H9 (cell line): ENCODE measurements around the gene C20orf202. TPM values are rescaled to one million over a fixed set of nuclear protein-coding genes. Genes with fewer than 3 reads are reported as not detected.

Source experiments
- DNase-seq: peaks from one replicate; pipeline ENCODE4 v3.0.0-alpha.2; 2017
- H2AFZ ChIP-seq: one replicate; pipeline ENCODE4 v1.6.1; 2013; ENCODE audit warnings: mild to moderate bottlenecking, low read length, control low read depth, moderate library complexity
- H2AK5ac ChIP-seq: 2 replicates; pipeline ENCODE4 v1.6.1; 2013; ENCODE audit warnings: low read length, control low read depth, mixed read lengths; ENCODE audit not compliant: insufficient read length
- H2BK120ac ChIP-seq: one replicate; pipeline ENCODE4 v1.6.1; 2013; ENCODE audit warnings: low read depth, mild to moderate bottlenecking, low read length, control low read depth, inconsistent platforms; ENCODE audit not compliant: poor library complexity, severe bottlenecking
- H2BK12ac ChIP-seq: 2 replicates; pipeline ENCODE4 v1.6.1; 2013; ENCODE audit warnings: low read length, control low read depth, mixed read lengths, low read depth; ENCODE audit not compliant: insufficient read length
- H2BK15ac ChIP-seq: 2 replicates; pipeline ENCODE4 v1.6.1; 2013; ENCODE audit warnings: low read depth, low read length, control low read depth
- H2BK20ac ChIP-seq: one replicate; pipeline ENCODE4 v1.6.1; 2013; ENCODE audit warnings: low read depth, mild to moderate bottlenecking, low read length, control low read depth, inconsistent platforms; ENCODE audit not compliant: poor library complexity, severe bottlenecking
- H2BK5ac ChIP-seq: 2 replicates; pipeline ENCODE4 v1.6.1; 2013; ENCODE audit warnings: low read length, control low read depth, mixed read lengths; ENCODE audit not compliant: insufficient read length
- H3K14ac ChIP-seq: 2 replicates; pipeline ENCODE4 v1.6.1; 2013; ENCODE audit warnings: low read length, control low read depth; ENCODE audit not compliant: insufficient read depth
- H3K18ac ChIP-seq: 2 replicates; pipeline ENCODE4 v1.6.1; 2013; ENCODE audit warnings: low read depth, mild to moderate bottlenecking, mixed read lengths, low read length, control low read depth; ENCODE audit not compliant: insufficient read length
- H3K23ac ChIP-seq: 2 replicates; pipeline ENCODE4 v1.6.1; 2013; ENCODE audit warnings: low read length, control low read depth, mixed read lengths, low read depth; ENCODE audit not compliant: insufficient read length
- H3K23me2 ChIP-seq: 2 replicates; pipeline ENCODE4 v1.6.1; 2013; ENCODE audit warnings: low read depth, mild to moderate bottlenecking, mixed read lengths, low read length, control low read depth; ENCODE audit not compliant: insufficient read length, poor library complexity, severe bottlenecking
- H3K27ac ChIP-seq: 2 replicates; pipeline ENCODE4 v1.5.1; 2013; ENCODE audit warnings: low read length, control low read depth, mixed read lengths, low read depth; ENCODE audit not compliant: insufficient read length
- H3K27me3 ChIP-seq: 2 replicates; pipeline ENCODE4 v1.6.1; 2013; ENCODE audit warnings: low read length, control low read depth, inconsistent platforms; ENCODE audit not compliant: insufficient read depth
- H3K4ac ChIP-seq: 2 replicates; pipeline ENCODE4 v1.6.1; 2013; ENCODE audit warnings: low read depth, mild to moderate bottlenecking, control low read depth, inconsistent platforms, low read length, moderate library complexity
- H3K4me1 ChIP-seq: 2 replicates; pipeline ENCODE4 v1.6.1; 2013; ENCODE audit warnings: low read length, control low read depth, inconsistent platforms; ENCODE audit not compliant: insufficient read depth
- H3K4me2 ChIP-seq: 2 replicates; pipeline ENCODE4 v1.6.1; 2013; ENCODE audit warnings: low read length, control low read depth, mixed read lengths; ENCODE audit not compliant: insufficient read length, insufficient read depth
- H3K56ac ChIP-seq: 2 replicates; pipeline ENCODE4 v1.6.1; 2013; ENCODE audit warnings: low read depth, mild to moderate bottlenecking, mixed read lengths, low read length, control low read depth; ENCODE audit not compliant: insufficient read length
- H3K79me1 ChIP-seq: 2 replicates; pipeline ENCODE4 v1.6.1; 2013; ENCODE audit warnings: low read depth, mild to moderate bottlenecking, moderate library complexity, low read length, control low read depth, inconsistent platforms; ENCODE audit not compliant: insufficient read depth, poor library complexity, severe bottlenecking
- H3K79me2 ChIP-seq: 2 replicates; pipeline ENCODE4 v1.6.1; 2013; ENCODE audit warnings: low read length, control low read depth, inconsistent platforms; ENCODE audit not compliant: insufficient read depth
- H3K9ac ChIP-seq: 2 replicates; pipeline ENCODE4 v1.6.1; 2013; ENCODE audit warnings: low read length, control low read depth, mixed read lengths; ENCODE audit not compliant: insufficient read length; ENCODE audit errors: extremely low read depth
- H3K9me3 ChIP-seq: one replicate; pipeline ENCODE4 v1.6.1; 2013; ENCODE audit warnings: low read depth, low read length, inconsistent platforms; ENCODE audit not compliant: control insufficient read depth
- H3T11ph ChIP-seq: one replicate; pipeline ENCODE4 v1.6.1; 2013; ENCODE audit warnings: mild to moderate bottlenecking, low read length, control low read depth, inconsistent platforms
- H4K20me1 ChIP-seq: one replicate; pipeline ENCODE4 v1.6.1; 2013; ENCODE audit not compliant: control insufficient read depth, insufficient read length, insufficient read depth
- H4K5ac ChIP-seq: 2 replicates; pipeline ENCODE4 v1.6.1; 2013; ENCODE audit warnings: low read depth, mild to moderate bottlenecking, mixed read lengths, low read length, control low read depth; ENCODE audit not compliant: insufficient read length
- H4K8ac ChIP-seq: replicated peaks from 2 replicates; pipeline ENCODE4 v1.6.1; 2013; ENCODE audit warnings: low read length, control low read depth, mixed read lengths, low read depth; ENCODE audit not compliant: insufficient read length
- H4K91ac ChIP-seq: 2 replicates; pipeline ENCODE4 v1.6.1; 2013; ENCODE audit warnings: low read depth, mild to moderate bottlenecking, moderate library complexity, mixed read lengths, low read length, control low read depth; ENCODE audit not compliant: insufficient read length
- H3K27ac Mint-ChIP-seq, 3 experiments: 2 replicates in 2 of 3; 3 replicates in 1 of 3; pipeline ENCODE4 v1.8.0; 2020 to 2021; ENCODE audit warnings: mixed read lengths in 3 of 3, mild to moderate bottlenecking in 1 of 3, moderate library complexity in 1 of 3
- H3K27me3 Mint-ChIP-seq: 2 replicates; pipeline ENCODE4 v1.8.0; 2021; ENCODE audit warnings: low read depth, mild to moderate bottlenecking, moderate library complexity, mixed read lengths
- H3K36me3 Mint-ChIP-seq, 3 experiments: 2 replicates in 2 of 3; 3 replicates in 1 of 3; pipeline ENCODE4 v1.8.0; 2020 to 2021; ENCODE audit warnings: low read depth in 3 of 3, mixed read lengths in 3 of 3; ENCODE audit not compliant: insufficient read depth in 1 of 3
- H3K4me1 Mint-ChIP-seq, 2 experiments: 2 replicates each; pipeline ENCODE4 v1.8.0; 2020; ENCODE audit warnings: mixed read lengths in 2 of 2
- H3K4me3 Mint-ChIP-seq, 2 experiments: 2 replicates in 1 of 2; 3 replicates in 1 of 2; pipeline ENCODE4 v1.8.0; 2020 to 2021; ENCODE audit warnings: mild to moderate bottlenecking in 2 of 2, mixed read lengths in 2 of 2, moderate library complexity in 1 of 2
- H3K9me3 Mint-ChIP-seq, 2 experiments: 2 replicates in 1 of 2; 3 replicates in 1 of 2; pipeline ENCODE4 v1.8.0; 2020; ENCODE audit warnings: mild to moderate bottlenecking in 2 of 2, mixed read lengths in 2 of 2, moderate library complexity in 1 of 2
- CTCF ChIP-seq: fragments of 200-600 bp; sonication (generic); conservative IDR thresholded peaks from 3 replicates; pipeline ENCODE4 v1.8.0; 2021; ENCODE audit warnings: antibody characterized with exemption, mild to moderate bottlenecking
- total RNA-seq: library from RNA; stranded (reverse); gene quantifications from 2 replicates; pipeline ENCODE4 v1.2.1, GENCODE V29; 2021

The C20orf202 gene
- total RNA-seq, 1 experiment from 2014 or later: 0.13 TPM

GRCh38 chr20:1212023-1212422 lies 8.8 kb downstream of the C20orf202 start:
- H2BK15ac ChIP-seq: no peak overlapping the region
- H3K36me3 Mint-ChIP-seq: no peaks in the 10 kb centered on the region
- H3K27me3 Mint-ChIP-seq: peaks cover 36% of the 10 kb centered on the region
- H4K91ac ChIP-seq: no peak overlapping the region
- no peak overlapping the region for H2AK5ac ChIP-seq
- no peak overlapping the region for H3K27ac ChIP-seq
- no peak for TF ChIP-seq CTCF
- H4K20me1 ChIP-seq: no peaks in the 10 kb centered on the region
- H3K27me3 ChIP-seq: no peaks in the 10 kb centered on the region
- no peak overlapping the region for H3K18ac ChIP-seq
- no peaks in the 10 kb centered on the region for H3K23me2 ChIP-seq
- 0 out of 7 replicates have a peak overlapping the region, but pooled peaks of 1 of the 3 experiments have one; percentile 29 for H3K27ac Mint-ChIP-seq
- no peak overlapping the region for H4K8ac ChIP-seq
- no peaks in the 10 kb centered on the region for H3K79me2 ChIP-seq
- H2BK20ac ChIP-seq: no peak overlapping the region
- no peak overlapping the region for H3K9ac ChIP-seq
- peaks cover 34 to 38% of the 10 kb centered on the region in 2 experiments for H3K4me1 Mint-ChIP-seq
- no peak overlapping the region for H4K5ac ChIP-seq
- no peak overlapping the region for H2AFZ ChIP-seq
- no peak overlapping the region for H3K4me3 Mint-ChIP-seq
- no peak overlapping the region for H2BK5ac ChIP-seq
- H2BK120ac ChIP-seq: no peak overlapping the region
- no peak overlapping the region for H3K14ac ChIP-seq
- no peak overlapping the region for H3K23ac ChIP-seq
- no peak overlapping the region for H2BK12ac ChIP-seq
- H3T11ph ChIP-seq: no peak overlapping the region
- H3K4me2 ChIP-seq: no peak overlapping the region
- no peaks in the 10 kb centered on the region for H3K9me3 ChIP-seq
- H3K4ac ChIP-seq: no peak overlapping the region
- no peak overlapping the region for H3K56ac ChIP-seq
- no peak for DNase-seq
- H3K4me1 ChIP-seq: peaks cover 5% of the 10 kb centered on the region; the same call in 1 of the 2 replicates
- no peaks in the 10 kb centered on the region for H3K79me1 ChIP-seq
- H3K9me3 Mint-ChIP-seq: peaks cover 0 to 5% of the 10 kb centered on the region in 2 experiments; a peak in 1 of 5 replicates
